Stimulated activated CD4-positive, alpha-beta T cell treated with anti-CD3 and anti-CD28 coated beads, Interleukin-12 subunit alpha, Interleukin-12 subunit beta, amount 100 ng/mL, for 48 hours (primary cell): ENCODE data around the gene HEATR1.
"Not testable (repeated sequence)": the region's sequence is repeated elsewhere in the genome, so short reads cannot be mapped to it uniquely, and the experiment has no call there.

Source experiments
- DNase-seq, 3 donors: peaks; one replicate each; pipeline ENCODE4 v3.0.0-alpha.2; 2020; ENCODE audit warnings: low read depth in 2 of 3, low spot score in 1 of 3

Gene HEATR1

GRCh38 chr1:236602171-236602570 lies 2.1 kb downstream of the HEATR1 start:
- DNase-seq, result no peak

- no peak for DNase-seq
Measured at GRCh38 chr1:236590553-236591150, 13.7 kb downstream of the HEATR1 start.

GRCh38 chr1:236589531-236589930 lies 14.8 kb downstream of the HEATR1 start:
- DNase-seq, result no peak

DNA sequence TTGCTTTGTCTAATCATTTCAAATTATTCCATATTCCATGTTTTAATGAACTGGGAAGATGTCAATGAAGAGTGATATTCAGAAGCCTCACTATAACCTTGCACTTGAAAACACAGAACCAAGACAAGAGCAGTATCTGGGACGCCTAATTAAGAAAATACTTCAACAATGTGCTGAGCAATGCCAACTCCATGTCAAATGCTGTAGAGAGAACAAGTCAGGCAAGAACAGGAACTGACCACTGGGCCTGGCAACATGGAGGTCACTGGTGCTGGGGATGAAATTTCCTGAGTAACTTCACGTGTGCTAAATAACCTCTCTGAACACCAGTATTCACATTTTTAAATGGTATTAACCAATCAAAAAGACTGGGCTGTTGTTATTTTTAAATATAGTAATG lies 22.8 kb downstream of the HEATR1 start:
- DNase-seq, result no peak

GRCh38 chr1:236580404-236580803 lies 23.9 kb downstream of the HEATR1 start:
- not testable (repeated sequence) for DNase-seq

DNA sequence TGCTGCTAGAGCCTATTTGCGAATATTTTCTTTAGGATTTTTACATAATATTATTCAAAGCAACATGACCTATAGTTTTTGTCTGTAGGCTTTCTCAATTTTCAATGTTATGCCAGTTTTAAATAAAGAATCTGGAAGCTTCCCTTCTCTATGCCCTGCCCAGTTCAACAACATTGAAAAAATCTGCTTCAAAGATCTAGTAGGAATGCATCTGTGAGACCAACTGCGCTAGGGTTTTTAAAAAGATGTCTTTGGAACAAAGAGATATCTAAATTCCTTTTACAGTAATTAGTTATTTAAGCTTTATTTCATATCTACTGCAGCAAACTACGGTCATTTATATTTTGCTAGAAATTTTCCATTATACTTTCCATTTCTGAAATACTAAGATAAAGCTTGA lies 25.7 kb downstream of the HEATR1 start:
- no peak for DNase-seq

- not testable (repeated sequence) for DNase-seq
Measured at GRCh38 chr1:236577041-236577440, 27.3 kb downstream of the HEATR1 start.

- DNase-seq, result no peak
Measured at GRCh38 chr1:236576004-236576403, 28.3 kb downstream of the HEATR1 start.

DNA sequence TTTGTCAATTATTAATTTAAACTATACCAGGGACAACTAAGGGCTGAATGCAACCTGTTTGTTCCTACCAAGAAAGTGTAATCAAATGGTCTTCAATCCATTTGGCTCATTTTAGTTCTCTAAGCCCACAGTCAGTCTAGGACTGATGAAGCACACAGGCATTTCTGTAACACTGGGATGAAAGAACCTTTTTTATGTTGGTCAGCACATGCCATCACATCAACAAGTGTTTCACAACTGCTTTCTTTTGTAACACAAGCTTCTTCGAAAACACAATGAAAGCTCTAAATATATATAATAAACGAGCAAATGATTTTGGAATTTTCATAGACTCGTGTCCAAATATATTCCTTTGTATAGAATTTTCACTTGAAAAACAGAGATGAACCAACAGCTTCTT lies 28.8 kb downstream of the HEATR1 start:
- DNase-seq, result no peak

DNA sequence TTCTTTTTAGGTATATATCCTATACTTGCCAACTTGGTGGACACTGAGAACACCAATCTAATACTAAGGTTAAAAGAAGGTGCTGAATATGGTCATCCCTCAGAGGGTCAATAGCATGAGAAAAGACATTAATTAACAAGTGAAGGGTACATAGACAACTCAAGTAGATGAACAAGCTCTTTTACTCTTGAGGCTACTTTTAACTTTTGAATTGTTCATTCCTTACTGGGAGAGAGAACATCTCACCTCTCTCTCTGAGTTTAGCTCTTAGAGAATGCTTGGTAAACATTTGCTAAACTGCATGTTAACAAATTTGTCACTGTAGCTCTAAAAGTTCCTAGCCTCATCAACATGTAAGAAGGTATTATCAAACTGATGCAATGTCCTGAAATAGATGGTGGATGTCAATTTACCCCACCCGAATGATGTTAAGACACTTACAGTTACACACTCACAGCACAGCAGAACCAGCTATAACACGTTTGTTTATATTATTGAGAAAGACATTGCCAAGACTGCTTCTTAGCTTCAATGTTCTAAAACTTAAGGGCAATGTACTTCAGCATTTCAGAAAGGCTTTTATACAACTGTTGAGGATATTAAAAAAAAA lies 35.9 kb downstream of the HEATR1 start:
- DNase-seq, result no peak

- DNase-seq, result no peak
Measured at GRCh38 chr1:236565530-236565929, 38.8 kb downstream of the HEATR1 start.

GRCh38 chr1:236561976-236562375 lies 42.3 kb downstream of the HEATR1 start:
- no peak for DNase-seq

DNA sequence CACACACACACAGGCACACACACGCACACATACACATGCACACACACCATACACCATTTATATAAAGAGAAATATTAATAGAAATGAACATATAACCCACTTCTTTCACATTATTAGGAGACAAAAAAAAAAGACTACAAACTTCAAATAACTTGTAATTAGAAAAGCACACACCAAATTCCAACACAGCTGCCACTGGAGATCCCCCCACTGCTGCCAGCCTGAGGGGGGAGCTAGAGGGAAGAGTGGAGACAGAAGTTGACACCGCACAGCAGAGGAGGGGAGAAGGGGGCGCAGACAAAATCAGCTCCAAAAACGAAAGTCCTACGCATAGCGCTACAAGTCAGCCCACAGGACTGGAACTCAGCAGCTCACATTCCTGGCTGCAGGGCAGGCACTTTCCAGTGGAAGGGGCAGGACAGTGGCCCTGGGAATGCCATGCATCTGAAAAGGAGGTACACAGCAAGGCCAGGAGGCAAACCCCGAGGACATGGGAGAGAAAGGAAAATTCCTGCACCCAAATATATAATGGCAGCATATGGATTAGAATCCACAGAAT lies 44.0 kb downstream of the HEATR1 start:
- no peak for DNase-seq

DNA sequence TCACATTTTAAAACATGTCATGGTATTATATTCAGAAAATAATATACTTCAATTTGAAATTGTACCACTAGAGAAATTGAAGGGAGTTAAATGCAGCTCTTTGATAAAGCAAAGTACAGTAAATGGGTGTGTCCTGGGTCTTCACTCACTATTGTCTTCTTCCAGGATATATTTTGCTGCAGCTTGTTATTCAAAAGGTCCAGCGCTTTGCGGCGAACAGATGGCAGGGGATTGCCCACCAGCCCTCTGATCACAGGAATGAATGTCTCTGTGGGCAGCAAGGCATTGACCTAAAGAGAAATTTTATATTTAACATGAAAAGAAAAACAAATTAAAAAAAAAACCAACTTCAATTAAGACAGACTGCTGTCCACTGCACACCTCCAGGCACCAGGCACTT lies 45.5 kb downstream of the HEATR1 start:
- DNase-seq, result no peak

DNA sequence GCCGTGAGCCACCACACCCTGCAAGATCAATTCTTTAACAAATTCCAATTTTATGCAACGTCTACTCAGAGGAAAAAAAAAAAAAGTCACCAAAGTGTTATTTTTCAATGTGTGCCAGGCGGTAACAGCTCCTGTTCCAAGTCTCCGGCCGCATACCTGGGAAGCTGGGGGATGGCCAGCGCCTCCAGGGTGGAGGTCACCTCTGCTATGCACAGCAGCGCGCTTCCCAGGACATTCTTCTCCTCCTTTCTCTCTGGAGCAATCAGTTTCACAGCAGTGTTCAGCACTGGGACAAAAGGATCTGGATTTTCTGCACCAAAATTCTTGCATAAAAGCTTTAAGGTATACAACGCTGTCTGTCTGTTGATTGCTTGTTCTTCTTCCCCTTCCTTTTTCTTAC lies 46.2 kb downstream of the HEATR1 start:
- no peak for DNase-seq

DNA sequence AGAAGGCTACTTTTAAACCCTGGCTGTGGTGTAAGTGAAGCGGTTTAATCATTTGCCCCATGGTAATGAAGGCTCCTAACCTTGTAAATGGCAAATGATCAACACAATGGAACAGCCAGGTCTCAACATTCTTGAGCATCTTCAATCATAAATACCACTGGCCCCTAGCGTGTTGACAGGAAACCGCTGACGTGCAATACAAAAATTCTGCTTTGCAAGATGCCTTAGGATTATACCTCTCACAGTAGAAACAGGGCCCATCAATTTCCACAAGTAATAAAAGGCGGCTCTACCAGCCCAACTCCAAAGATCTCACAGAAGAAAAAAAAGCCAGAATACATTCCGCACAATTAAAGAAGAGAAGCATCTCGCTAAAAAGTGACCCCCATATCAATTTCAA lies 47.7 kb downstream of the HEATR1 start:
- DNase-seq, result no peak

DNA sequence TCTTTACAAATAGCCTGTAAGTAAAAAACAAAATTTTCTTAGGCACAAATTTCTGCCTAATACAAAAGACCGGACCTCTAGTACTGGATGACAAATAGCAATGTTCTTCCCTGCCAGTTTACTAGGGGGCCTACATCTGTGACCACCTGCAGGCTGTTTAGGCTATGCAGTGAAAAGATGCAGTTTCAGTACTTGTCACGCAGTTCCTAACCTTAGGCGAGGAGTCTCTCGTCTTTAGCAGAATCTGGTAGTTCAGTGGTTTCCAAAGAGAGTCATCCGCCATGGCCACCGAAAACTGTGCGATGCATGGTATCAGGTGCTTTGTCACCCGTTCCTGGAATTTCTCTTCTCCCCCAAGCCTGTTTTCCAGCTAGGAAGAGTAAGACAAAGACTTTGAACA lies 50.9 kb downstream of the HEATR1 start:
- DNase-seq, result no peak

DNA sequence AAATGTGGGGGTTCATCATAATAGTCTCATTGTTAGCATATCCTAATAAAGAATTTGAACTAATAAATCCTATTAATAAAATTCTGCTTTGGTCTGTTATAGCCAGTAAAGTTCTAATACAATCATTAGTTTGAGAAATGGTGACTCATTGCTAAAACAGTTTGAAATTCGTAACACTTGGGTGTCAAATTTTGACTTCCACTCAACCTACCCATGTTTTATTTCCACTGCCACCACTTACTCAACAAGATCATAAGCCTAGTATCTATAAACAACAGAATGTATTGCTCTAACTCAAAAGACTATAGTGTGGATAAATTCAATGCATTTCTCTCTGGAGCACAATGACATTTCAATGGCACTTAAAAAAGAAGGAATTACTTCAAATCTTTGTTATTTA lies 51.4 kb downstream of the HEATR1 start:
- DNase-seq, result no peak

- no peak for DNase-seq
Measured at GRCh38 chr1:236552096-236552495, 52.2 kb downstream of the HEATR1 start.

DNA sequence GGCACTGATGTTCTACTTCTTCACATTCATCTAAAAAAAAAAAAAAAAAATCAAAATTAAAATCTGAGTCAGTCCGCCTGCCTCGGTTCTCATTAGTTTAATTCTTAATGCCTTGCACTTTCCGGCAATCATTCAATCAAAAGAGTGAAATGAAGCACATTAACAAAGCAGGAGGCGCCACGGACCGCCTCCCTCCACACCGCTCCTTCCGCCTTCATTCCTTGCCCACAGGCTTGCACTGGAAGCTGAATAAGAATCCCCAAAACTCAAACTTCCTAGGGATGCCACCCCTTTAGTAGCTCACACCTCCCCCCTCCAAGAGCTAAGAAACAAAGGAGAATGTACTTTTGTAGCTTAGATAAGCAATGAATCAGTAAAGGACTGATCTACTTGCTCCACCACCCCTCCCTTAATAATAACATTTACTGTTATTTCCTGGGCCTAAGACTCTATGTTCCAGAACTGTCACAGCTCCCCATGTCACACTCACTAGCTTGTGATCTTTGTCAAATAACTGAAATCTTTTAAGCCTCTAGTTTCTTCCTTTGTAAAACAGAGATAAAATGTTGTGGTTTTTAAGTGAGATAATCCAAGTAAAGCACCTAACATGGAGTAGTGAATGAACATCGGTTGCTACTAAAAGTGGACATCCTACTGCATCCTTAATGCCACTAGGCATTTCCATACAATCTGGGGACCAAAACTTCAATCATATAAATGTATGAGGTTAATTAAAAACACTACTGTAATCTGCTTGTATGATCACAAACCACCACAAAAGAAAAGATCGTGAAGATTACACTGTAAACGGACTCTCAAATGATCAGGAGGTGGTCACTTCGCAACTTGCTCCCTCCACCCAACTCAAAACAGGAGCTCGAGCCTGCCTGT lies 53.1 kb downstream of the HEATR1 start:
- DNase-seq, result no peak

GRCh38 chr1:236548452-236548851 lies 55.9 kb downstream of the HEATR1 start:
- no peak for DNase-seq

- DNase-seq, result no peak
Measured at GRCh38 chr1:236545621-236546169, 58.6 kb downstream of the HEATR1 start.
